Neutrophil (primary cell): ENCODE results near the gene PITPNC1.

Source experiments
- H3K27ac ChIP-seq: fragments of 200-600 bp; sonication (generic); 2 replicates; pipeline ENCODE4 v1.5.1; 2016; ENCODE audit warnings: mild to moderate bottlenecking, moderate library complexity
- H3K27me3 ChIP-seq: fragments of 200-600 bp; sonication (generic); 2 replicates; pipeline ENCODE4 v1.6.0; 2016; ENCODE audit warnings: mild to moderate bottlenecking
- H3K36me3 ChIP-seq: fragments of 200-600 bp; sonication (generic); 2 replicates; pipeline ENCODE4 v1.5.1; 2017
- H3K4me1 ChIP-seq, 2 experiments: fragments of 200-600 bp in 1 of 2; sonication (generic) in 1 of 2; 1 replicate in 1 of 2; 2 replicates in 1 of 2; pipeline versions ENCODE4 v1.5.1 to v1.6.1; 2013 to 2016; ENCODE audit warnings: low read depth in 1 of 2, low read length in 1 of 2, mild to moderate bottlenecking in 1 of 2, moderate library complexity in 1 of 2; ENCODE audit not compliant: control insufficient read depth in 1 of 2, insufficient read depth in 1 of 2
- H3K4me3 ChIP-seq, 2 experiments: fragments of 200-600 bp in 1 of 2; sonication (generic) in 1 of 2; 1 replicate in 1 of 2; 2 replicates in 1 of 2; pipeline ENCODE4 v1.5.1; 2013 to 2016; ENCODE audit warnings: low read depth in 1 of 2, low read length in 1 of 2, mild to moderate bottlenecking in 1 of 2, moderate library complexity in 1 of 2
- H3K9me3 ChIP-seq: fragments of 200-600 bp; sonication (generic); 2 replicates; pipeline ENCODE4 v1.5.1; 2016
- CTCF ChIP-seq: fragments of 200-600 bp; sonication (generic); IDR thresholded peaks from 2 replicates; pipeline ENCODE4 v1.5.1; 2016; ENCODE audit warnings: antibody characterized with exemption

Gene PITPNC1

GRCh38 chr17:67487506-67487905 lies 110.4 kb downstream of the PITPNC1 start:
- H3K9me3 ChIP-seq, result no peaks in the 10 kb centered on the region
- H3K4me3 ChIP-seq, result no peak overlapping the region
- H3K36me3 ChIP-seq, result no peaks in the 10 kb centered on the region
- H3K4me1 ChIP-seq, result peaks cover 11 to 21% of the 10 kb centered on the region in 2 experiments
- no peak for TF ChIP-seq CTCF
- H3K27me3 ChIP-seq, result peaks cover 5% of the 10 kb centered on the region
- H3K27ac ChIP-seq, result peak overlapping the region; percentile 69

GRCh38 chr17:67488161-67488560 lies 111.1 kb downstream of the PITPNC1 start:
- Histone ChIP-seq H3K27ac (no peak overlapping the region), H3K27me3 (peaks cover 5% of the 10 kb centered on the region), H3K9me3 (no peaks in the 10 kb centered on the region), H3K4me3 (no peak overlapping the region), H3K36me3 (no peaks in the 10 kb centered on the region), H3K4me1 (peaks cover 11 to 21% of the 10 kb centered on the region in 2 experiments)
- no peak for TF ChIP-seq CTCF

GRCh38 chr17:67488768-67489167 lies 111.7 kb downstream of the PITPNC1 start:
- Histone ChIP-seq H3K27ac (no peak overlapping the region), H3K27me3 (peaks cover 5% of the 10 kb centered on the region), H3K36me3 (no peaks in the 10 kb centered on the region), H3K4me1 (peaks cover 11 to 16% of the 10 kb centered on the region in 2 experiments), H3K9me3 (no peaks in the 10 kb centered on the region), H3K4me3 (no peak overlapping the region)
- TF ChIP-seq CTCF, result no peak

GRCh38 chr17:67489273-67489672 lies 112.2 kb downstream of the PITPNC1 start:
- H3K9me3 ChIP-seq, result no peaks in the 10 kb centered on the region
- no peak for TF ChIP-seq CTCF
- peaks cover 5% of the 10 kb centered on the region for H3K27me3 ChIP-seq
- H3K27ac ChIP-seq, result no peak overlapping the region
- no peak overlapping the region for H3K4me3 ChIP-seq
- H3K4me1 ChIP-seq, result peaks cover 11 to 16% of the 10 kb centered on the region in 2 experiments
- no peaks in the 10 kb centered on the region for H3K36me3 ChIP-seq

GRCh38 chr17:67490471-67490870 lies 113.4 kb downstream of the PITPNC1 start:
- H3K4me1 ChIP-seq, result peaks cover 11 to 16% of the 10 kb centered on the region in 2 experiments

More at GRCh38 chr17:67490471-67490870, 113.4 kb downstream of the PITPNC1 start:
- H3K9me3 ChIP-seq, result no peaks in the 10 kb centered on the region
- no peak for TF ChIP-seq CTCF
- H3K4me3 ChIP-seq, result no peak overlapping the region
- no peaks in the 10 kb centered on the region for H3K36me3 ChIP-seq
- H3K27ac ChIP-seq, result no peak overlapping the region
- peaks cover 5% of the 10 kb centered on the region for H3K27me3 ChIP-seq
